Skeletal muscle satellite cell (primary cell): Measurements from ENCODE around the gene YWHAB.

Experiments
- H3K27me3 ChIP-seq: 2 replicates; pipeline ENCODE4 v1.7.0; 2013; ENCODE audit warnings: low read length; ENCODE audit not compliant: control insufficient read depth, insufficient read depth
- H3K36me3 ChIP-seq: 2 replicates; pipeline ENCODE4 v1.7.0; 2013; ENCODE audit warnings: mild to moderate bottlenecking, control low read depth, low read length; ENCODE audit not compliant: insufficient read depth
- H3K4me1 ChIP-seq: 2 replicates; pipeline ENCODE4 v1.7.0; 2013; ENCODE audit warnings: low read length; ENCODE audit not compliant: control insufficient read depth, insufficient read depth
- H3K4me2 ChIP-seq: 2 replicates; pipeline ENCODE4 v1.7.0; 2013; ENCODE audit warnings: mild to moderate bottlenecking, low read length
- H3K4me3 ChIP-seq: 2 replicates; pipeline ENCODE4 v1.7.0; 2013; ENCODE audit warnings: low read length
- H3K9ac ChIP-seq: 2 replicates; pipeline ENCODE4 v1.7.0; 2013; ENCODE audit warnings: mild to moderate bottlenecking, low read depth, low read length, moderate library complexity
- H3K9me3 ChIP-seq: replicated peaks from 2 replicates; pipeline ENCODE4 v1.7.0; 2013; ENCODE audit warnings: mild to moderate bottlenecking, control low read depth, low read length

Gene YWHAB

DNA sequence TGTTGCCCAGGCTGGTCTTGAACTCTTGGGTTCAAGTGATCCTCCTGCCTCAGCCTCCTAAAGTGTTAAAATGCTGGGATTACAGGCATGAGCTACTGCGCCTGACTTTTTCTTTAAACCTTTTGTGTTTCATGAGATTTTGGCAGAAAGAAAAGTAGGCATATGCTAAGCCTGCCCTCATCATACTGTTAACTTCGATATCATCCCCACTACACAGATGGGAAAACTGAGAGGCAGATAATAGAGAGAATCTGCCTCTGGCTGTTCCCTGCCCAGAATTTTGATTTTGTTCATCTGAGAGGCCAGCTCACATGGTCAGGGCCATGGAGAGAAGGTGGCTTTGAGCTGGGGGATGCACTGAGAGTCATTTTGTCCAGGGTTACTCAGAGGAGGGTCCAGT lies 31.9 kb downstream of the YWHAB start:
- H3K9me3 ChIP-seq: no peaks in the 10 kb centered on the region
- H3K4me2 ChIP-seq: no peak overlapping the region
- H3K36me3 ChIP-seq: peaks cover 29% of the 10 kb centered on the region
- H3K27me3 ChIP-seq: no peaks in the 10 kb centered on the region
- no peak overlapping the region for H3K9ac ChIP-seq
- no peaks in the 10 kb centered on the region for H3K4me1 ChIP-seq
- H3K4me3 ChIP-seq: no peak overlapping the region

DNA sequence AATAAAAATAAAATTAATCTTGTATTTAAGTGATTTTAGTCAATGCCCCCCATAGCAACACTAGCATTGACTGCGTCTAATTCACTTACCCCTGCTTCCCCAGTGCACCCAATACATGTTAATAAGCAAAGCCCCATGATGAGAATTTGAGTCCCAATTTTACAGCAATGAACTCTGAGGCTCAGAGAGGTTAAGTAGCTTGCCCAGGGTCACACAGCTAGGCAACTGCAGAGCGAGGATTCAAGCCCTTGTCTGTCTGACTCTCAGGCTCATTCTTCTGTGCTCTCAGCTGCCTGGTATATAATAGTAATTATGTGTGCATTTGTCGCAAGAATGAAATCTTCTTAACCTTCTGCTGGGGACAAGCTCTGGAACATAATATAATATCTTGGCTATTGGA lies 32.8 kb downstream of the YWHAB start:
- Histone ChIP-seq H3K27me3 (no peaks in the 10 kb centered on the region), H3K4me2 (no peak overlapping the region), H3K36me3 (peaks cover 26% of the 10 kb centered on the region)

GRCh38 chr20:44918761-44919160 lies 33.3 kb downstream of the YWHAB start:
- no peaks in the 10 kb centered on the region for H3K9me3 ChIP-seq
- no peaks in the 10 kb centered on the region for H3K4me1 ChIP-seq
- H3K27me3 ChIP-seq: no peaks in the 10 kb centered on the region
- H3K4me2 ChIP-seq: no peak overlapping the region
- no peak overlapping the region for H3K9ac ChIP-seq
- no peak overlapping the region for H3K4me3 ChIP-seq
- peaks cover 22% of the 10 kb centered on the region for H3K36me3 ChIP-seq

More for the DNA sequence above, 32.8 kb downstream of the YWHAB start:
- no peak overlapping the region for H3K4me3 ChIP-seq
- H3K9me3 ChIP-seq: no peaks in the 10 kb centered on the region
- H3K9ac ChIP-seq: no peak overlapping the region
- no peaks in the 10 kb centered on the region for H3K4me1 ChIP-seq

DNA sequence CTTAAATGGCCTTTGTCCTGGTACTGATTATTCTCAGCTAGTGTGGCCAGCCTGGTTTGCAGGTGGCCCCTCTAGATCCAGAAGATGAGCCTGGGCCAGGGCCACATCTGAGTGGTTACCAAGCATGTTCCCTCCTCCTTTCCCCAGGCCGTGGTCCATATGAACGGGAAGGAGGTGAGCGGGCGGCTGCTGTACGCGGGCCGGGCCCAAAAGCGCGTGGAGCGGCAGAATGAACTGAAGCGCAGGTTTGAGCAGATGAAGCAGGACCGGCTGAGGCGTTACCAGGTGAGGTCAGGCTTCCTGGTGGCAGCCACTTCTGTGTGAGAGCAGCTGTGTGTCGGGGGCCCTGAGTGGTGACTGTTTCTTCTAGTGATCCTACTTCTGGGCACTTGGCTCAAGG lies 35.9 kb downstream of the YWHAB start:
- H3K36me3 ChIP-seq: peaks cover 20% of the 10 kb centered on the region

DNA sequence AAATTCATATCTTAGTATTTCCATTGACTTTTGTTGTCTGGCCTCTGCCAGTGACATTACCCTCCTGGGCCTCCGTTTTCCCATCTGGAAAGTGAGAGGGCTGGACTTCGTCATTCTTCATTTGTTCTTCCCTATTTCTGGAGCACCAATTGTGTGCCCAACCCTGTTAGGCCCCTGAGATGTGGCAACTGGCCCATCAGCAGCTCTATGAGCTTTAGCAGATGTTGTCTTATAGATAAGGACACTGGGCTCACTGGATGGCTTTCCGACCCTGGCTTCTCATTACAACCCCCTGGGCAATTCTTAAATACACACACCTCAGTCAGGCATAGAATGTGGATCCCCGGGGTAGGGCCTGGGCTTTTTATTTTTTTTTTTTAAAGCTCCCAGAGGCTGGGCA lies 39.0 kb downstream of the YWHAB start:
- Histone ChIP-seq H3K4me1 (no peaks in the 10 kb centered on the region), H3K27me3 (no peaks in the 10 kb centered on the region), H3K36me3 (peaks cover 9% of the 10 kb centered on the region), H3K4me3 (no peak overlapping the region), H3K9ac (no peak overlapping the region), H3K9me3 (no peaks in the 10 kb centered on the region), H3K4me2 (no peak overlapping the region)

More for the DNA sequence above, 35.9 kb downstream of the YWHAB start:
- H3K9me3 ChIP-seq: no peaks in the 10 kb centered on the region
- H3K4me1 ChIP-seq: no peaks in the 10 kb centered on the region
- no peak overlapping the region for H3K9ac ChIP-seq
- H3K27me3 ChIP-seq: no peaks in the 10 kb centered on the region
- H3K4me3 ChIP-seq: no peak overlapping the region
- no peak overlapping the region for H3K4me2 ChIP-seq

DNA sequence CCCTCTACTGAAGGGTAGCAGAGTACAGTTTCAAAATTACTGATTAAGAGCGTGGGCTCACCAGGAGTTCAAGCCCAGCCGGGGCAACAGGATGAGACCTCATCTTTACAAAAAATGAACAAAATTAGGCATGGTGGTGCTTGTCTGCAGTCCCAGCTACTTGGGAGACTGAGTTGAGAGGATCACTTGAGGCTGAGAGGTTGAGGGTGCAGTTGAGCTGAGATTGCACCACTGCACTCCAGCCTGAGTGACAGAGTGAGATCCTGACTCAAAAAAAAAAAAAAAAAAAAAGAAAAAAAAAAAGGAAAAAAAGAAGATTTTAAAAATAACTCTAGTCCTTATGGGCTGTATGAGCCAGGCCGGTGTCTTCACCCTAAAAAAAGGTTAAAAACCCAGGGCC lies 43.1 kb downstream of the YWHAB start:
- H3K9me3 ChIP-seq: no peaks in the 10 kb centered on the region
- H3K4me1 ChIP-seq: no peaks in the 10 kb centered on the region
- no peak overlapping the region for H3K9ac ChIP-seq
- peaks cover 20% of the 10 kb centered on the region for H3K36me3 ChIP-seq
- no peaks in the 10 kb centered on the region for H3K27me3 ChIP-seq
- no peak overlapping the region for H3K4me2 ChIP-seq
- H3K4me3 ChIP-seq: no peak overlapping the region

- H3K4me2 ChIP-seq: no peak overlapping the region
- peaks cover 27% of the 10 kb centered on the region for H3K36me3 ChIP-seq
- H3K4me1 ChIP-seq: no peaks in the 10 kb centered on the region
- H3K4me3 ChIP-seq: no peak overlapping the region
- no peaks in the 10 kb centered on the region for H3K27me3 ChIP-seq
- H3K9me3 ChIP-seq: no peaks in the 10 kb centered on the region
- no peak overlapping the region for H3K9ac ChIP-seq
Measured at GRCh38 chr20:44930517-44931168, 45.1 kb downstream of the YWHAB start.

DNA sequence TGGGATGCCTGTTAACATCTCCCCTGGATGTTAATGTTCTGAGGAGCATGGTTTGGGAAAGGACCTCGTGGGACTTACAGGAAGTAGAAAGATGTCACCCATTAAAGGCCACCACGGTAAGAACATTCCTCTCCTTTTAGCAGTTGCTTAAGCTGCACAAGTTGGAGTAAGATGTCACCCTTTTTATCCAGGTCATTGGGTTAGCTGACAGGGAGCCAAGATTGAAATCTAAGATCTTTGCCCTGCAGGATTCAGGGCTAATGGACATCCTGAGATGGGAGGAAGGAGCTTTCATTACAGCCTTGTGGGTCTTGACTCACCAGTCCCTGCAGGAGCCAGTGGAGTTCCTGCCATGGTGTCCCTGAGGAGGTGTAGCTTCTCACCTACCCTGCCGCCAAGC lies 46.4 kb downstream of the YWHAB start:
- no peaks in the 10 kb centered on the region for H3K9me3 ChIP-seq
- no peaks in the 10 kb centered on the region for H3K27me3 ChIP-seq
- H3K4me3 ChIP-seq: no peak overlapping the region
- H3K4me1 ChIP-seq: no peaks in the 10 kb centered on the region
- H3K9ac ChIP-seq: no peak overlapping the region
- peaks cover 39% of the 10 kb centered on the region for H3K36me3 ChIP-seq
- no peak overlapping the region for H3K4me2 ChIP-seq

- Histone ChIP-seq H3K27me3 (no peaks in the 10 kb centered on the region), H3K9ac (no peak overlapping the region), H3K4me3 (no peak overlapping the region), H3K36me3 (peaks cover 44% of the 10 kb centered on the region), H3K4me2 (no peak overlapping the region), H3K9me3 (no peaks in the 10 kb centered on the region), H3K4me1 (no peaks in the 10 kb centered on the region)
Measured at GRCh38 chr20:44932916-44933315, 47.4 kb downstream of the YWHAB start.

- Histone ChIP-seq H3K9me3 (no peaks in the 10 kb centered on the region), H3K4me1 (peaks cover 11% of the 10 kb centered on the region), H3K36me3 (peaks cover 63% of the 10 kb centered on the region)
Measured at GRCh38 chr20:44936510-44936909, 51.0 kb downstream of the YWHAB start.

GRCh38 chr20:44938637-44939036 lies 53.1 kb downstream of the YWHAB start:
- Histone ChIP-seq H3K9me3 (no peaks in the 10 kb centered on the region), H3K9ac (no peak overlapping the region)

More at GRCh38 chr20:44936510-44936909, 51.0 kb downstream of the YWHAB start:
- no peak overlapping the region for H3K4me2 ChIP-seq
- no peak overlapping the region for H3K4me3 ChIP-seq
- H3K27me3 ChIP-seq: no peaks in the 10 kb centered on the region
- H3K9ac ChIP-seq: no peak overlapping the region

DNA sequence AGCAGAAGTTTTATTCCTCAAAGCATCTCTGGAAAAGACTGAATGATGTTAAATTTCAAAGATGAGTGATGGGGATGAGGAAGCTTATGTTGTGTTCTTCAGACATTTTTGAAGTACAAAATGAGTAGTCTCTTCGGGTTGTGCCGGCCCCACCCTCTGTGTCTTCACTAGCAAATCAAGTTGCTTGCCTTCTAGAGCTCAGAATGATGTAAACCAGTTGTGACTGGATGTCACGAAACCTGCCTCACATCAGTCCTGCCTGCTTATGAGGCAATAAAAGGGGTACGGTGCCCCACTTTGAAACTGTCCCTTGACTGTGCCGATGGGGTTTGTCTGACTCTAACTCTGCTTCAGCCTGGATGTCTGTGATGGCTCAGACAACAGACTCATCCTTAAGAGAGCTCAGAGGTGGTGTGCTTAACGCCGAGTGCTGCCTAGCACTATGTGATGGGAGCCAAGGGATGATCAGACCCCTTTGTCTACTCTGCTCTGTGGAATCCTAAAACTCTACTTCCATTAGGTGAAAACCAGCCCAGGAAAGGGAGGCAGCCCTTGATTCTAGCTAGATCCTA lies 55.7 kb downstream of the YWHAB start:
- no peaks in the 10 kb centered on the region for H3K9me3 ChIP-seq
- H3K27me3 ChIP-seq: no peaks in the 10 kb centered on the region
- no peak overlapping the region for H3K9ac ChIP-seq
- H3K4me3 ChIP-seq: no peak overlapping the region
- peaks cover 78% of the 10 kb centered on the region for H3K36me3 ChIP-seq
- H3K4me1 ChIP-seq: peaks cover 11% of the 10 kb centered on the region
- no peak overlapping the region for H3K4me2 ChIP-seq

More at GRCh38 chr20:44938637-44939036, 53.1 kb downstream of the YWHAB start:
- peaks cover 11% of the 10 kb centered on the region for H3K4me1 ChIP-seq
- H3K4me3 ChIP-seq: no peak overlapping the region
- no peak overlapping the region for H3K4me2 ChIP-seq
- H3K36me3 ChIP-seq: peaks cover 69% of the 10 kb centered on the region
- no peaks in the 10 kb centered on the region for H3K27me3 ChIP-seq
